HL-60 (cell line): ENCODE measurements around the gene HOXB4.

Experiments
- DNase-seq, 2 experiments: peaks; one replicate each; pipeline ENCODE4 v3.0.0-alpha.2; 2010 to 2020; ENCODE audit warnings: low read depth in 1 of 2, low spot score in 1 of 2
- H3K27ac ChIP-seq: fragments of 250-450 bp; sonication (Bioruptor Pico); replicated peaks from 2 replicates; pipeline ENCODE4 v1.5.1; 2020; ENCODE audit warnings: mild to moderate bottlenecking, moderate library complexity
- H3K27me3 ChIP-seq: fragments of 250-450 bp; sonication (Bioruptor Pico); 2 replicates; pipeline ENCODE4 v1.5.1; 2021; ENCODE audit warnings: mild to moderate bottlenecking, moderate library complexity; ENCODE audit not compliant: insufficient read depth, poor library complexity, severe bottlenecking
- H3K4me3 ChIP-seq: replicated peaks from 2 replicates; pipeline ENCODE4 v1.5.1; 2011; ENCODE audit warnings: mild to moderate bottlenecking, control low read depth, low read length; ENCODE audit not compliant: insufficient read depth
- CTCF ChIP-seq: IDR thresholded peaks from one replicate; pipeline ENCODE4 v1.5.1; 2011; ENCODE audit warnings: low read length, control low read depth, inconsistent platforms; ENCODE audit not compliant: insufficient read depth
- GABPA ChIP-seq: IDR thresholded peaks from 2 replicates; pipeline ENCODE4 v1.6.1; 2012; ENCODE audit warnings: low read depth
- POLR2AphosphoS5 ChIP-seq: IDR thresholded peaks from 2 replicates; pipeline ENCODE4 v1.6.1; 2012; ENCODE audit warnings: low read depth
- REST ChIP-seq: IDR thresholded peaks from 2 replicates; pipeline ENCODE4 v1.6.1; 2012; ENCODE audit warnings: low read depth; ENCODE audit not compliant: insufficient replicate concordance
- SPI1 ChIP-seq: IDR thresholded peaks from 2 replicates; pipeline ENCODE4 v1.6.1; 2012; ENCODE audit warnings: low read depth, mild to moderate bottlenecking, borderline replicate concordance

Gene HOXB4

GRCh38 chr17:48612456-48612853, 34.3 kb upstream of the HOXB4 start:
- Histone ChIP-seq H3K27me3 (peaks cover 76% of the 10 kb centered on the region), H3K4me3 (no peak overlapping the region)

GRCh38 chr17:48611681-48612455, 33.7 kb upstream of the HOXB4 start:
- H3K4me3 ChIP-seq = no peak overlapping the region
- H3K27ac ChIP-seq = no peak overlapping the region
- peaks cover 71% of the 10 kb centered on the region for H3K27me3 ChIP-seq
- no peak for TF ChIP-seq REST
- no peak for TF ChIP-seq POLR2AphosphoS5
- TF ChIP-seq GABPA = no peak
- no peak for TF ChIP-seq SPI1
- TF ChIP-seq CTCF = no peak
- DNase-seq = no peak

More at GRCh38 chr17:48612456-48612853, 34.3 kb upstream of the HOXB4 start:
- DNase-seq = no peak
- TF ChIP-seq POLR2AphosphoS5 = no peak
- no peak for TF ChIP-seq GABPA
- TF ChIP-seq CTCF = no peak
- no peak for TF ChIP-seq REST
- no peak for TF ChIP-seq SPI1
- H3K27ac ChIP-seq = no peak overlapping the region

GRCh38 chr17:48611213-48611612, 33.1 kb upstream of the HOXB4 start:
- no peak for DNase-seq
- TF ChIP-seq CTCF (no peak), GABPA (no peak), SPI1 (no peak), POLR2AphosphoS5 (no peak), REST (no peak)
- H3K27ac ChIP-seq = no peak overlapping the region
- H3K4me3 ChIP-seq = no peak overlapping the region
- peaks cover 67% of the 10 kb centered on the region for H3K27me3 ChIP-seq
